GM23338 (cell line): Measurements from ENCODE around the gene NXN. TPM values are rescaled to one million over a fixed set of nuclear protein-coding genes. Genes with fewer than 3 reads are reported as not detected.

ENCODE experiments used
- ATAC-seq: fragments of 200-7000 bp; cut with Tn5 transposase; 3 replicates; pipeline ENCODE4 v1.9.1; 2020
- DNase-seq: peaks from one replicate; pipeline ENCODE4 v3.0.0-alpha.2; 2015; ENCODE audit warnings: low spot score
- H2AFZ ChIP-seq: fragments of 200-600 bp; sonication (generic); 2 replicates; pipeline ENCODE4 v1.8.0; 2016; ENCODE audit warnings: antibody characterized with exemption, mild to moderate bottlenecking, moderate library complexity
- H3F3A ChIP-seq: fragments of 200-600 bp; sonication (generic); replicated peaks from 2 replicates; pipeline ENCODE4 v1.8.0; 2017; ENCODE audit warnings: antibody characterized with exemption, mixed run types, low read depth
- H3K27ac ChIP-seq: fragments of 200-600 bp; sonication (generic); 2 replicates; pipeline ENCODE4 v1.6.1; 2016; ENCODE audit warnings: low read depth
- H3K27me3 ChIP-seq: fragments of 200-600 bp; sonication (generic); 2 replicates; pipeline ENCODE4 v1.8.0; 2016; ENCODE audit warnings: mild to moderate bottlenecking, mixed run types, moderate library complexity; ENCODE audit not compliant: insufficient read depth
- H3K36me3 ChIP-seq: fragments of 200-600 bp; sonication (generic); 2 replicates; pipeline ENCODE4 v1.8.0; 2016; ENCODE audit warnings: mild to moderate bottlenecking; ENCODE audit not compliant: insufficient read depth
- H3K4me1 ChIP-seq: fragments of 200-600 bp; sonication (generic); 2 replicates; pipeline ENCODE4 v1.8.0; 2016; ENCODE audit warnings: mild to moderate bottlenecking, moderate library complexity; ENCODE audit not compliant: insufficient read depth
- H3K4me2 ChIP-seq: fragments of 200-600 bp; sonication (generic); 2 replicates; pipeline ENCODE4 v1.7.1; 2017; ENCODE audit warnings: mixed run types
- H3K4me3 ChIP-seq: fragments of 200-600 bp; sonication (generic); 2 replicates; pipeline ENCODE4 v1.6.1; 2016; ENCODE audit warnings: mixed run types
- H3K79me2 ChIP-seq: fragments of 200-600 bp; sonication (generic); replicated peaks from 2 replicates; pipeline ENCODE4 v1.8.0; 2017; ENCODE audit warnings: mild to moderate bottlenecking; ENCODE audit not compliant: insufficient read depth
- H3K9me2 ChIP-seq: fragments of 200-600 bp; sonication (generic); 2 replicates; pipeline ENCODE4 v1.8.0; 2017; ENCODE audit not compliant: insufficient read depth
- H4K20me1 ChIP-seq: fragments of 200-600 bp; sonication (generic); replicated peaks from 2 replicates; pipeline ENCODE4 v1.8.0; 2017; ENCODE audit warnings: mild to moderate bottlenecking; ENCODE audit not compliant: insufficient read depth
- H3K27ac Mint-ChIP-seq: 2 replicates; pipeline ENCODE4 v1.8.0; 2020; ENCODE audit warnings: inconsistent platforms, mild to moderate bottlenecking, moderate library complexity, mixed read lengths
- H3K27me3 Mint-ChIP-seq: 3 replicates; pipeline ENCODE4 v1.8.0; 2022; ENCODE audit warnings: low read depth, mild to moderate bottlenecking, moderate library complexity, mixed read lengths, inconsistent platforms; ENCODE audit not compliant: insufficient read depth, poor library complexity
- H3K36me3 Mint-ChIP-seq: 3 replicates; pipeline ENCODE4 v1.8.0; 2021; ENCODE audit warnings: low read depth, mild to moderate bottlenecking, inconsistent platforms, moderate library complexity, mixed read lengths
- H3K4me1 Mint-ChIP-seq: 3 replicates; pipeline ENCODE4 v1.8.0; 2020; ENCODE audit warnings: mild to moderate bottlenecking, inconsistent platforms, mixed read lengths
- H3K4me3 Mint-ChIP-seq: 3 replicates; pipeline ENCODE4 v1.8.0; 2021; ENCODE audit warnings: moderate library complexity, mild to moderate bottlenecking, inconsistent platforms, mixed read lengths
- H3K9me3 Mint-ChIP-seq: 3 replicates; pipeline ENCODE4 v1.8.0; 2020; ENCODE audit warnings: moderate library complexity, mild to moderate bottlenecking, inconsistent platforms, mixed read lengths
- CREB1 ChIP-seq: fragments of 250-450 bp; sonication (Bioruptor Pico); IDR thresholded peaks from 2 replicates; pipeline ENCODE4 v1.5.0; 2020; ENCODE audit warnings: low read depth, mild to moderate bottlenecking, moderate library complexity
- EZH2phosphoT487 ChIP-seq: fragments of 200-600 bp; sonication (generic); IDR thresholded peaks from one replicate; pipeline ENCODE4 v1.8.1; 2018; ENCODE audit warnings: antibody characterized with exemption; ENCODE audit not compliant: unreplicated experiment
- NANOG ChIP-seq: IDR thresholded peaks from 2 replicates; pipeline ENCODE4 v1.6.1; 2016; ENCODE audit warnings: antibody characterized with exemption, borderline replicate concordance
- POLR2AphosphoS5 ChIP-seq: IDR thresholded peaks from 2 replicates; pipeline ENCODE4 v1.6.1; 2016; ENCODE audit warnings: antibody characterized with exemption, low read depth
- REST ChIP-seq: IDR thresholded peaks from one replicate; pipeline ENCODE4 v1.6.1; 2018; ENCODE audit warnings: antibody characterized with exemption; ENCODE audit not compliant: unreplicated experiment
- ZNF114 ChIP-seq: fragments of 250-450 bp; sonication (Bioruptor Pico); IDR thresholded peaks from 2 replicates; pipeline ENCODE4 v1.5.0; 2020; ENCODE audit warnings: mild to moderate bottlenecking, moderate library complexity
- ZNF462 ChIP-seq: fragments of 250-450 bp; sonication (Bioruptor Pico); IDR thresholded peaks from 2 replicates; pipeline ENCODE4 v1.5.0; 2020; ENCODE audit warnings: mild to moderate bottlenecking, moderate library complexity
- polyA plus RNA-seq: library from polyadenylated mRNA; unstranded; fragments of >200 nt; fragmentation: Nextera tagmentation; extraction: Ambion mirVana; gene quantifications from 2 replicates; pipeline ENCODE4 v1.2.1, GENCODE V29; 2016
- total RNA-seq: library from RNA; depleted of rRNA; stranded (reverse); fragments of >200 nt; shearing (Covaris generic); gene quantifications from 2 replicates; pipeline ENCODE4 v1.2.3, GENCODE V29; 2014
- TF ChIP-seq, protein P1 (sequence below): IDR thresholded peaks from 2 replicates; pipeline ENCODE4 v1.6.1; 2016; ENCODE audit warnings: antibody characterized with exemption

NXN gene
- total and polyA plus RNA-seq, 2 experiments from 2014 or later: 31.8 to 105 TPM

- DNase-seq (no peak), ATAC-seq (no peak)
- no peaks in the 10 kb centered on the region for H3K4me1 ChIP-seq
- Mint-ChIP-seq H3K9me3 (no peaks in the 10 kb centered on the region), H3K4me3 (no peak overlapping the region), H3K4me1 (peaks cover 2% of the 10 kb centered on the region; the same call in 1 of the 3 replicates), H3K27ac (no peak overlapping the region), H3K27me3 (peaks cover 5% of the 10 kb centered on the region), H3K36me3 (peaks cover 11% of the 10 kb centered on the region)
- no peaks in the 10 kb centered on the region for H3K27me3 ChIP-seq
- no peak overlapping the region for H3K4me3 ChIP-seq
- H3K27ac ChIP-seq: no peak overlapping the region
- H3K9me2 ChIP-seq: no peaks in the 10 kb centered on the region
- H4K20me1 ChIP-seq: no peaks in the 10 kb centered on the region; the same call in none of the 2 replicates
- no peak overlapping the region for H2AFZ ChIP-seq
- H3K36me3 ChIP-seq: no peaks in the 10 kb centered on the region
- no peak for TF ChIP-seq ZNF114
- TF ChIP-seq ZNF462 (CRISPR knock-in tag): no peak
- no peak for TF ChIP-seq POLR2AphosphoS5
- no peak for TF ChIP-seq CREB1
- no peak for TF ChIP-seq NANOG
- TF ChIP-seq, protein P1, sequence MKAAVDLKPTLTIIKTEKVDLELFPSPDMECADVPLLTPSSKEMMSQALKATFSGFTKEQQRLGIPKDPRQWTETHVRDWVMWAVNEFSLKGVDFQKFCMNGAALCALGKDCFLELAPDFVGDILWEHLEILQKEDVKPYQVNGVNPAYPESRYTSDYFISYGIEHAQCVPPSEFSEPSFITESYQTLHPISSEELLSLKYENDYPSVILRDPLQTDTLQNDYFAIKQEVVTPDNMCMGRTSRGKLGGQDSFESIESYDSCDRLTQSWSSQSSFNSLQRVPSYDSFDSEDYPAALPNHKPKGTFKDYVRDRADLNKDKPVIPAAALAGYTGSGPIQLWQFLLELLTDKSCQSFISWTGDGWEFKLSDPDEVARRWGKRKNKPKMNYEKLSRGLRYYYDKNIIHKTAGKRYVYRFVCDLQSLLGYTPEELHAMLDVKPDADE: no peak
- no peak for TF ChIP-seq REST
- no peak for TF ChIP-seq EZH2phosphoT487
- peaks cover 71% of the 10 kb centered on the region for H3K79me2 ChIP-seq
- H3F3A ChIP-seq: 0 out of 2 replicates have a peak, but pooled peaks cover under 1% of the 10 kb centered on the region
- H3K4me2 ChIP-seq: no peak overlapping the region
Observed at GRCh38 chr17:866568-867103, 112.9 kb downstream of the NXN start.
